Hepatocyte (in vitro differentiated cells): ENCODE results near the gene C20orf96. TPM values are rescaled to one million over a fixed set of nuclear protein-coding genes. Genes with fewer than 3 reads are reported as not detected.

ENCODE experiments used
- DNase-seq: peaks from one replicate; pipeline ENCODE4 v3.0.0-alpha.2; 2016; ENCODE audit warnings: low spot score
- H2AFZ ChIP-seq: fragments of 200-600 bp; sonication (generic); 2 replicates; pipeline ENCODE4 v1.6.0; 2016; ENCODE audit warnings: antibody characterized with exemption, mild to moderate bottlenecking
- H3K27ac ChIP-seq: fragments of 200-600 bp; sonication (generic); 2 replicates; pipeline ENCODE4 v1.5.1; 2016; ENCODE audit warnings: mild to moderate bottlenecking
- H3K27me3 ChIP-seq: fragments of 200-600 bp; sonication (generic); 2 replicates; pipeline ENCODE4 v1.6.1; 2016
- H3K36me3 ChIP-seq: fragments of 200-600 bp; sonication (generic); replicated peaks from 2 replicates; pipeline ENCODE4 v1.5.1; 2016; ENCODE audit warnings: low read depth; ENCODE audit not compliant: insufficient read depth
- H3K4me1 ChIP-seq: fragments of 200-600 bp; sonication (generic); 2 replicates; pipeline ENCODE4 v1.5.1; 2016; ENCODE audit warnings: mild to moderate bottlenecking, moderate library complexity; ENCODE audit not compliant: insufficient read depth
- H3K4me2 ChIP-seq: fragments of 200-600 bp; sonication (generic); 2 replicates; pipeline ENCODE4 v1.6.0; 2016
- H3K4me3 ChIP-seq: fragments of 200-600 bp; sonication (generic); 2 replicates; pipeline ENCODE4 v1.5.1; 2016; ENCODE audit warnings: mild to moderate bottlenecking
- H3K79me2 ChIP-seq: fragments of 200-600 bp; sonication (generic); 2 replicates; pipeline ENCODE4 v1.6.0; 2017; ENCODE audit warnings: mild to moderate bottlenecking
- H3K9me2 ChIP-seq: fragments of 200-600 bp; sonication (generic); replicated peaks from 2 replicates; pipeline ENCODE4 v1.6.0; 2017; ENCODE audit warnings: mild to moderate bottlenecking; ENCODE audit not compliant: insufficient read depth
- H3K9me3 ChIP-seq: fragments of 200-600 bp; sonication (generic); 2 replicates; pipeline ENCODE4 v1.5.1; 2016; ENCODE audit warnings: low read depth, mild to moderate bottlenecking
- H4K20me1 ChIP-seq: fragments of 200-600 bp; sonication (generic); 2 replicates; pipeline ENCODE4 v1.6.0; 2016; ENCODE audit warnings: mild to moderate bottlenecking; ENCODE audit not compliant: insufficient read depth, poor library complexity, severe bottlenecking
- CTCF ChIP-seq: fragments of 200-600 bp; sonication (generic); IDR thresholded peaks from 2 replicates; pipeline ENCODE4 v1.5.1; 2016; ENCODE audit warnings: antibody characterized with exemption, mild to moderate bottlenecking; ENCODE audit not compliant: poor library complexity
- EZH2 ChIP-seq: fragments of 200-600 bp; sonication (generic); IDR thresholded peaks from 2 replicates; pipeline ENCODE4 v1.6.1; 2016; ENCODE audit warnings: antibody characterized with exemption, mild to moderate bottlenecking, borderline replicate concordance
- EZH2phosphoT487 ChIP-seq: fragments of 200-600 bp; sonication (generic); IDR thresholded peaks from one replicate; pipeline ENCODE4 v1.6.1; 2018; ENCODE audit warnings: antibody characterized with exemption, mild to moderate bottlenecking, low read depth, moderate library complexity; ENCODE audit not compliant: unreplicated experiment, severe bottlenecking
- WGBS: methylation state at CpG from one replicate; pipeline ENCODE4 v1.1.6; 2016; ENCODE audit warnings: low lambda C conversion rate; ENCODE audit errors: missing lambda C conversion rate; 5-methylcytosine and 5-hydroxymethylcytosine counted together
- polyA plus RNA-seq: library from polyadenylated mRNA; unstranded; fragments of >200 nt; fragmentation: Nextera tagmentation; extraction: Ambion mirVana; gene quantifications from 2 replicates; pipeline ENCODE4 v1.2.1, GENCODE V29; 2016
- total RNA-seq: library from RNA; depleted of rRNA; stranded (reverse); fragments of >200 nt; gene quantifications from 2 replicates; pipeline ENCODE4 v1.2.3, GENCODE V29; 2014

The C20orf96 gene
- total and polyA plus RNA-seq, 2 experiments from 2014 or later = 3.5 to 10.6 TPM

GRCh38 chr20:252801-253200 is 37.7 kb downstream of the C20orf96 start:
- Histone ChIP-seq H3K4me2 (no peak overlapping the region), H3K79me2 (no peaks in the 10 kb centered on the region), H3K9me3 (no peaks in the 10 kb centered on the region), H3K27ac (no peak overlapping the region), H3K4me3 (no peak overlapping the region), H3K4me1 (no peaks in the 10 kb centered on the region), H3K36me3 (no peaks in the 10 kb centered on the region), H4K20me1 (no peaks in the 10 kb centered on the region), H2AFZ (no peak overlapping the region), H3K9me2 (no peaks in the 10 kb centered on the region), H3K27me3 (no peaks in the 10 kb centered on the region)
- no peak for TF ChIP-seq CTCF
- TF ChIP-seq EZH2phosphoT487 = no peak
- TF ChIP-seq EZH2 = no peak
- DNase-seq = no peak
- WGBS = 69% methylated on average over 2 of the region's 2 CpGs

- Histone ChIP-seq H3K79me2 (no peaks in the 10 kb centered on the region), H3K27me3 (no peaks in the 10 kb centered on the region), H3K27ac (no peak overlapping the region), H4K20me1 (no peaks in the 10 kb centered on the region), H3K4me2 (no peak overlapping the region), H3K4me3 (no peak overlapping the region), H2AFZ (peak overlapping the region; percentile 33), H3K4me1 (no peaks in the 10 kb centered on the region), H3K36me3 (no peaks in the 10 kb centered on the region), H3K9me3 (no peaks in the 10 kb centered on the region), H3K9me2 (no peaks in the 10 kb centered on the region)
- TF ChIP-seq EZH2phosphoT487 (no peak), EZH2 (no peak), CTCF (no peak)
- WGBS = 30% methylated on average over 2 of the region's 2 CpGs
- DNase-seq = no peak
Observed at GRCh38 chr20:251354-251753, 39.2 kb downstream of the C20orf96 start.

GRCh38 chr20:242905-243304 is 47.6 kb downstream of the C20orf96 start:
- Histone ChIP-seq H3K27ac (no peak overlapping the region), H3K36me3 (no peaks in the 10 kb centered on the region), H2AFZ (no peak overlapping the region), H3K4me3 (no peak overlapping the region), H3K27me3 (peaks cover 5% of the 10 kb centered on the region), H3K9me3 (no peaks in the 10 kb centered on the region), H3K4me2 (no peak overlapping the region), H4K20me1 (no peaks in the 10 kb centered on the region), H3K79me2 (no peaks in the 10 kb centered on the region), H3K4me1 (no peaks in the 10 kb centered on the region), H3K9me2 (no peaks in the 10 kb centered on the region)
- TF ChIP-seq EZH2 (no peak), CTCF (no peak), EZH2phosphoT487 (no peak)
- 77% methylated on average over 2 of the region's 2 CpGs for WGBS
- no peak for DNase-seq

- no peak overlapping the region for H3K4me3 ChIP-seq
- H3K27me3 ChIP-seq = peaks cover 5% of the 10 kb centered on the region
- H4K20me1 ChIP-seq = no peaks in the 10 kb centered on the region
- no peak overlapping the region for H3K4me2 ChIP-seq
- DNase-seq = no peak
- H3K9me2 ChIP-seq = no peaks in the 10 kb centered on the region
- H3K36me3 ChIP-seq = no peaks in the 10 kb centered on the region
- H3K79me2 ChIP-seq = no peaks in the 10 kb centered on the region
- TF ChIP-seq EZH2phosphoT487 (no peak), EZH2 (no peak), CTCF (no peak)
- H2AFZ ChIP-seq = peak overlapping the region; percentile 19
- H3K27ac ChIP-seq = no peak overlapping the region
- 77% methylated on average over 3 of the region's 3 CpGs for WGBS
- no peaks in the 10 kb centered on the region for H3K9me3 ChIP-seq
- H3K4me1 ChIP-seq = no peaks in the 10 kb centered on the region
Observed at GRCh38 chr20:237929-238328, 52.6 kb downstream of the C20orf96 start.
